HepG2 (cell line): ENCODE data around the gene EPHX1. TPM values are rescaled to one million over a fixed set of nuclear protein-coding genes. Genes with fewer than 3 reads are reported as not detected.
A peak's percentile ranks its signal among the peaks of the same experiment; 100 is the strongest.

Experiments
- CAMTA2 ChIP-seq: sonication (generic); formaldehyde crosslinking; IDR thresholded peaks from 2 replicates; pipeline ENCODE4 v1.4.0; 2020; ENCODE audit warnings: mild to moderate bottlenecking, missing genetic modification reagents, borderline replicate concordance
- GTF2F1 ChIP-seq: fragments of 150-350 bp; IDR thresholded peaks from 2 replicates; pipeline ENCODE4 v1.6.1; 2014; ENCODE audit warnings: low read length
- KLF16 ChIP-seq, 2 experiments: sonication (generic) in 1 of 2; formaldehyde crosslinking in 1 of 2; IDR thresholded peaks; 2 replicates each; pipeline versions ENCODE4 v1.6.1 to v1.8.0; 2016 to 2023; ENCODE audit warnings: missing genetic modification reagents in 2 of 2, missing compliant biosample characterization in 1 of 2
- RBAK ChIP-seq: sonication (generic); formaldehyde crosslinking; IDR thresholded peaks from 2 replicates; pipeline ENCODE4 v1.5.1; 2020; ENCODE audit warnings: mild to moderate bottlenecking, missing genetic modification reagents
- SOX13 ChIP-seq, 3 experiments: fragments of 450-650 bp in 1 of 3; sonication (generic) in 1 of 3; formaldehyde crosslinking in 1 of 3; IDR thresholded peaks in 2 of 3; conservative IDR thresholded peaks in 1 of 3; 2 replicates each; pipeline versions ENCODE4 v1.5.0 to v1.6.1; 2016 to 2020; ENCODE audit warnings: antibody characterized with exemption in 1 of 3, mild to moderate bottlenecking in 1 of 3, missing compliant biosample characterization in 1 of 3, missing genetic modification reagents in 1 of 3, moderate library complexity in 1 of 3
- ZNF160 ChIP-seq: sonication (generic); formaldehyde crosslinking; IDR thresholded peaks from 2 replicates; pipeline ENCODE4 v1.8.0; 2022; ENCODE audit warnings: mild to moderate bottlenecking, inconsistent platforms, missing genetic modification reagents
- ZNF678 ChIP-seq: sonication (generic); formaldehyde crosslinking; IDR thresholded peaks from 2 replicates; pipeline ENCODE4 v1.4.0; 2020; ENCODE audit warnings: mild to moderate bottlenecking, missing genetic modification reagents
- ZNF891 ChIP-seq: sonication (generic); formaldehyde crosslinking; IDR thresholded peaks from 2 replicates; pipeline ENCODE4 v1.5.0; 2020; ENCODE audit warnings: mild to moderate bottlenecking, missing genetic modification reagents
- ZSCAN25 ChIP-seq: sonication (generic); formaldehyde crosslinking; IDR thresholded peaks from 2 replicates; pipeline ENCODE4 v1.8.0; 2022; ENCODE audit warnings: mild to moderate bottlenecking, missing genetic modification reagents
- polyA plus RNA-seq, 8 experiments: library from polyadenylated mRNA; depleted of rRNA in 3 of 8; stranded (reverse) in 7 of 8; unstranded in 1 of 8; fragments of >200 nt; fragmentation: Illumina TruSeq in 4 of 8; extraction: Trizol in 4 of 8; gene quantifications; 2 replicates each; pipeline versions ENCODE4 v1.2.1 to v1.2.3, GENCODE V29; 2011 to 2016; ENCODE audit warnings: low read depth in 4 of 8, missing spikeins in 1 of 8, mixed read lengths in 1 of 8; ENCODE audit not compliant: insufficient read depth in 1 of 8
- total RNA-seq, 5 experiments: library from RNA; depleted of rRNA; stranded (reverse); fragments of >200 nt; fragmentation: Illumina TruSeq; extraction: Trizol; gene quantifications; 2 replicates each; pipeline ENCODE4 v1.2.3, GENCODE V29; 2016; ENCODE audit warnings: low read depth in 1 of 5
- TF ChIP-seq, protein P1 (sequence below): sonication (generic); formaldehyde crosslinking; IDR thresholded peaks from 2 replicates; pipeline ENCODE4 v1.4.0; 2020; ENCODE audit warnings: missing genetic modification reagents
- TF ChIP-seq, protein P2 (sequence below): sonication (generic); formaldehyde crosslinking; IDR thresholded peaks from 2 replicates; pipeline ENCODE4 v1.5.1; 2020; ENCODE audit warnings: mild to moderate bottlenecking, missing genetic modification reagents, moderate library complexity
- TF ChIP-seq, protein P3 (sequence below): sonication (generic); formaldehyde crosslinking; IDR thresholded peaks from 2 replicates; pipeline ENCODE4 v1.8.1; 2023; ENCODE audit warnings: mild to moderate bottlenecking, missing genetic modification reagents, borderline replicate concordance
- TF ChIP-seq, protein P4 (sequence below): sonication (generic); formaldehyde crosslinking; IDR thresholded peaks from 2 replicates; pipeline ENCODE4 v1.4.0; 2020; ENCODE audit warnings: mild to moderate bottlenecking, missing genetic modification reagents
- TF ChIP-seq, protein P5 (sequence below): fragments of 450-650 bp; IDR thresholded peaks from 2 replicates; pipeline ENCODE4 v1.6.1; 2017
- TF ChIP-seq, protein P6 (sequence below): sonication (generic); formaldehyde crosslinking; IDR thresholded peaks from 2 replicates; pipeline ENCODE4 v1.4.0; 2020; ENCODE audit warnings: mild to moderate bottlenecking, missing genetic modification reagents

EPHX1 gene
- total and polyA plus RNA-seq, 2 of the 13 experiments (the other 11 are each of a cell fraction or from before 2014, with no cell fraction given): 27.7 to 36.5 TPM

DNA sequence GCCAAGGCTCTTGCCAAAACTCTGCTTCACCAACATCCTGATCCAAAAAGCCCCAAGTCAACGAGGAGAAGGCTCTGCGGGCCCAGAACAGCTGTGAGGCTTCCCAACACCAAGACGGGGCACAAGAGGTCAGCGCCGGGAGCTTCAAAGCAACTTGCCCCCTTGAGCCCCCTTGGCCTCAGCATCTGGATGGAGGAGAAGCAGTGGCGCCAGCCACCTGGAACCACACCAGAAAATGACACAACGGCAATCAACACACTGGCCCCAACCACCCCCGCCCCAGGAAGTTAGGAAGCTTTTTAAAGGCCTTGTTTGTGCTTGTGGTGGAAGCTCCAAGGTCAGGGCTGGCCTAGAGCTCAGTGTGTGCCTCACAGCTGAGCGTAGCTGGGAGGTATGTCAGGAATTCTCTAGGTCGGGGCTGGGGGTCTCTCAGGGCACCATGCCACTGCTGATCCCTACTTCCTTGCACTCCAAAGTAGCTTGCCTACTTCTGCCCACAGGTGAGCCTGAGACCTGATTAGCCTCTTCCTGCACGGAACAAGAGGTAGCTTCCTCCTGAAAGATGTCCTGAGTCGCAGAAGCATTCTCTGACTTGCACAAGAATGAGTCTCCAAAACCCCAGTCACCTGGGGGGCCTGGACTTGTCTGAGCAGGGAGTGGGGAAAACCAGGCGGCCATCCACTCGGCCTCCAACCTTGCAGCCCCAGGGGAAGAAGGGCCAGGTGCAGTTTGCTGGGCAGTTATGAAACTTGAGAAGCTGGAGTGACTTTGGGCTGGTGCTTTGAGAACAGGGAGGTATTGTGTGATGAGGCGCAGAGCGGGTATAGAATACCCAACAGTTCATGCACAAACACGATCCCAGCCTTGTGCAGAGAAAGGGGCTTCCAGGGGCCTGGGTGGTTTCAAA, 42.0 kb upstream of the EPHX1 start (continued):
- TF ChIP-seq, protein P1, sequence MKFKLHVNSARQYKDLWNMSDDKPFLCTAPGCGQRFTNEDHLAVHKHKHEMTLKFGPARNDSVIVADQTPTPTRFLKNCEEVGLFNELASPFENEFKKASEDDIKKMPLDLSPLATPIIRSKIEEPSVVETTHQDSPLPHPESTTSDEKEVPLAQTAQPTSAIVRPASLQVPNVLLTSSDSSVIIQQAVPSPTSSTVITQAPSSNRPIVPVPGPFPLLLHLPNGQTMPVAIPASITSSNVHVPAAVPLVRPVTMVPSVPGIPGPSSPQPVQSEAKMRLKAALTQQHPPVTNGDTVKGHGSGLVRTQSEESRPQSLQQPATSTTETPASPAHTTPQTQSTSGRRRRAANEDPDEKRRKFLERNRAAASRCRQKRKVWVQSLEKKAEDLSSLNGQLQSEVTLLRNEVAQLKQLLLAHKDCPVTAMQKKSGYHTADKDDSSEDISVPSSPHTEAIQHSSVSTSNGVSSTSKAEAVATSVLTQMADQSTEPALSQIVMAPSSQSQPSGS (CRISPR knock-in tag): no peak
- no peak for TF ChIP-seq CAMTA2 (CRISPR knock-in tag)
- TF ChIP-seq ZSCAN25 (CRISPR knock-in tag): no peak
- no peak for TF ChIP-seq KLF16 (CRISPR knock-in tag; IDR thresholded peaks at IDR 0.05)
- no peak for TF ChIP-seq RBAK (CRISPR knock-in tag)
- TF ChIP-seq, protein P2, sequence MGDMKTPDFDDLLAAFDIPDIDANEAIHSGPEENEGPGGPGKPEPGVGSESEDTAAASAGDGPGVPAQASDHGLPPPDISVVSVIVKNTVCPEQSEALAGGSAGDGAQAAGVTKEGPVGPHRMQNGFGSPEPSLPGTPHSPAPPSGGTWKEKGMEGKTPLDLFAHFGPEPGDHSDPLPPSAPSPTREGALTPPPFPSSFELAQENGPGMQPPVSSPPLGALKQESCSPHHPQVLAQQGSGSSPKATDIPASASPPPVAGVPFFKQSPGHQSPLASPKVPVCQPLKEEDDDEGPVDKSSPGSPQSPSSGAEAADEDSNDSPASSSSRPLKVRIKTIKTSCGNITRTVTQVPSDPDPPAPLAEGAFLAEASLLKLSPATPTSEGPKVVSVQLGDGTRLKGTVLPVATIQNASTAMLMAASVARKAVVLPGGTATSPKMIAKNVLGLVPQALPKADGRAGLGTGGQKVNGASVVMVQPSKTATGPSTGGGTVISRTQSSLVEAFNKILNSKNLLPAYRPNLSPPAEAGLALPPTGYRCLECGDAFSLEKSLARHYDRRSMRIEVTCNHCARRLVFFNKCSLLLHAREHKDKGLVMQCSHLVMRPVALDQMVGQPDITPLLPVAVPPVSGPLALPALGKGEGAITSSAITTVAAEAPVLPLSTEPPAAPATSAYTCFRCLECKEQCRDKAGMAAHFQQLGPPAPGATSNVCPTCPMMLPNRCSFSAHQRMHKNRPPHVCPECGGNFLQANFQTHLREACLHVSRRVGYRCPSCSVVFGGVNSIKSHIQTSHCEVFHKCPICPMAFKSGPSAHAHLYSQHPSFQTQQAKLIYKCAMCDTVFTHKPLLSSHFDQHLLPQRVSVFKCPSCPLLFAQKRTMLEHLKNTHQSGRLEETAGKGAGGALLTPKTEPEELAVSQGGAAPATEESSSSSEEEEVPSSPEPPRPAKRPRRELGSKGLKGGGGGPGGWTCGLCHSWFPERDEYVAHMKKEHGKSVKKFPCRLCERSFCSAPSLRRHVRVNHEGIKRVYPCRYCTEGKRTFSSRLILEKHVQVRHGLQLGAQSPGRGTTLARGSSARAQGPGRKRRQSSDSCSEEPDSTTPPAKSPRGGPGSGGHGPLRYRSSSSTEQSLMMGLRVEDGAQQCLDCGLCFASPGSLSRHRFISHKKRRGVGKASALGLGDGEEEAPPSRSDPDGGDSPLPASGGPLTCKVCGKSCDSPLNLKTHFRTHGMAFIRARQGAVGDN (CRISPR knock-in tag): peak; percentile 77
- TF ChIP-seq, protein P3, sequence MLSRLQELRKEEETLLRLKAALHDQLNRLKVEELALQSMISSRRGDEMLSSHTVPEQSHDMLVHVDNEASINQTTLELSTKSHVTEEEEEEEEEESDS: no peak
- TF ChIP-seq, protein P4, sequence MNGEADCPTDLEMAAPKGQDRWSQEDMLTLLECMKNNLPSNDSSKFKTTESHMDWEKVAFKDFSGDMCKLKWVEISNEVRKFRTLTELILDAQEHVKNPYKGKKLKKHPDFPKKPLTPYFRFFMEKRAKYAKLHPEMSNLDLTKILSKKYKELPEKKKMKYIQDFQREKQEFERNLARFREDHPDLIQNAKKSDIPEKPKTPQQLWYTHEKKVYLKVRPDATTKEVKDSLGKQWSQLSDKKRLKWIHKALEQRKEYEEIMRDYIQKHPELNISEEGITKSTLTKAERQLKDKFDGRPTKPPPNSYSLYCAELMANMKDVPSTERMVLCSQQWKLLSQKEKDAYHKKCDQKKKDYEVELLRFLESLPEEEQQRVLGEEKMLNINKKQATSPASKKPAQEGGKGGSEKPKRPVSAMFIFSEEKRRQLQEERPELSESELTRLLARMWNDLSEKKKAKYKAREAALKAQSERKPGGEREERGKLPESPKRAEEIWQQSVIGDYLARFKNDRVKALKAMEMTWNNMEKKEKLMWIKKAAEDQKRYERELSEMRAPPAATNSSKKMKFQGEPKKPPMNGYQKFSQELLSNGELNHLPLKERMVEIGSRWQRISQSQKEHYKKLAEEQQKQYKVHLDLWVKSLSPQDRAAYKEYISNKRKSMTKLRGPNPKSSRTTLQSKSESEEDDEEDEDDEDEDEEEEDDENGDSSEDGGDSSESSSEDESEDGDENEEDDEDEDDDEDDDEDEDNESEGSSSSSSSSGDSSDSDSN (CRISPR knock-in tag): peak; percentile 20; the same call in 1 of the 2 replicates
- no peak for TF ChIP-seq ZNF891 (CRISPR knock-in tag)
- no peak; the same call in 1 of the 2 replicates for TF ChIP-seq ZNF160
- no peak for TF ChIP-seq GTF2F1
- TF ChIP-seq, protein P5, sequence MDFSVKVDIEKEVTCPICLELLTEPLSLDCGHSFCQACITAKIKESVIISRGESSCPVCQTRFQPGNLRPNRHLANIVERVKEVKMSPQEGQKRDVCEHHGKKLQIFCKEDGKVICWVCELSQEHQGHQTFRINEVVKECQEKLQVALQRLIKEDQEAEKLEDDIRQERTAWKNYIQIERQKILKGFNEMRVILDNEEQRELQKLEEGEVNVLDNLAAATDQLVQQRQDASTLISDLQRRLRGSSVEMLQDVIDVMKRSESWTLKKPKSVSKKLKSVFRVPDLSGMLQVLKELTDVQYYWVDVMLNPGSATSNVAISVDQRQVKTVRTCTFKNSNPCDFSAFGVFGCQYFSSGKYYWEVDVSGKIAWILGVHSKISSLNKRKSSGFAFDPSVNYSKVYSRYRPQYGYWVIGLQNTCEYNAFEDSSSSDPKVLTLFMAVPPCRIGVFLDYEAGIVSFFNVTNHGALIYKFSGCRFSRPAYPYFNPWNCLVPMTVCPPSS: no peak
- no peak for TF ChIP-seq ZNF678
- TF ChIP-seq, protein P6, sequence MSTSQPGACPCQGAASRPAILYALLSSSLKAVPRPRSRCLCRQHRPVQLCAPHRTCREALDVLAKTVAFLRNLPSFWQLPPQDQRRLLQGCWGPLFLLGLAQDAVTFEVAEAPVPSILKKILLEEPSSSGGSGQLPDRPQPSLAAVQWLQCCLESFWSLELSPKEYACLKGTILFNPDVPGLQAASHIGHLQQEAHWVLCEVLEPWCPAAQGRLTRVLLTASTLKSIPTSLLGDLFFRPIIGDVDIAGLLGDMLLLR (CRISPR knock-in tag): no peak
- TF ChIP-seq SOX13 (IDR thresholded peaks at IDR 0.05): no peak
- TF ChIP-seq SOX13 (CRISPR knock-in tag; conservative IDR thresholded peaks at IDR 0.05 in 1 of 2, IDR thresholded peaks at IDR 0.05 in 1 of 2): peak in 1 of 2 experiments; percentile 63; a peak in 2 of 4 replicates
